ENCODE data around the gene ZNF629.

ZNF629 gene

GRCh38 chr16:30780549-30780948 lies 6.5 kb downstream of the ZNF629 start:
- TF ChIP-seq CTCF (IDR thresholded peaks at IDR 0.05; ENCODE audit: extremely low read depth, insufficient read depth, missing control alignments), result no peak
- in situ Hi-C loops (cut with MboI; ENCODE audit: low pct_unique_long_range_greater_than_20kb, low sequenced_read_pairs, unreplicated experiment), result no loop called here
- no peak for DNase-seq (ENCODE audit: low spot score)

- DNase-seq (ENCODE audit: low spot score), result no peak
- TF ChIP-seq CTCF (IDR thresholded peaks at IDR 0.05; ENCODE audit: extremely low read depth, insufficient read depth, missing control alignments), result no peak
- in situ Hi-C loops (cut with MboI; ENCODE audit: low pct_unique_long_range_greater_than_20kb, low sequenced_read_pairs, unreplicated experiment), result no loop called here
Observed at GRCh38 chr16:30780021-30780420, 7.0 kb downstream of the ZNF629 start.

- in situ Hi-C loops (cut with MboI; ENCODE audit: low pct_unique_long_range_greater_than_20kb, low sequenced_read_pairs, unreplicated experiment), result no loop called here
- no peak for TF ChIP-seq CTCF (IDR thresholded peaks at IDR 0.05; ENCODE audit: extremely low read depth, insufficient read depth, missing control alignments)
- no peak for DNase-seq (ENCODE audit: low spot score)
Observed at GRCh38 chr16:30779596-30779995, 7.4 kb downstream of the ZNF629 start.

- no peak for DNase-seq (ENCODE audit: low spot score)
- in situ Hi-C loops (cut with MboI; ENCODE audit: low pct_unique_long_range_greater_than_20kb, low sequenced_read_pairs, unreplicated experiment), result no loop called here
- no peak for TF ChIP-seq CTCF (IDR thresholded peaks at IDR 0.05; ENCODE audit: extremely low read depth, insufficient read depth, missing control alignments)
Observed at GRCh38 chr16:30778549-30779244, 8.3 kb downstream of the ZNF629 start.

- in situ Hi-C loops (cut with MboI; ENCODE audit: low pct_unique_long_range_greater_than_20kb, low sequenced_read_pairs, unreplicated experiment), result no loop called here
- DNase-seq (ENCODE audit: low spot score), result no peak
- no peak for TF ChIP-seq CTCF (IDR thresholded peaks at IDR 0.05; ENCODE audit: extremely low read depth, insufficient read depth, missing control alignments)
Observed at GRCh38 chr16:30777591-30778297, 9.3 kb downstream of the ZNF629 start.

GRCh38 chr16:30775392-30776188 lies 11.4 kb downstream of the ZNF629 start:
- DNase-seq (ENCODE audit: low spot score), result peak; percentile 86
- in situ Hi-C loops (cut with MboI; ENCODE audit: low pct_unique_long_range_greater_than_20kb, low sequenced_read_pairs, unreplicated experiment), result no loop called here

More at GRCh38 chr16:30775392-30776188, 11.4 kb downstream of the ZNF629 start:
- no peak for TF ChIP-seq CTCF (IDR thresholded peaks at IDR 0.05; ENCODE audit: extremely low read depth, insufficient read depth, missing control alignments)

All from GM13977 (cell line).